HCT116 (cell line): Measurements from ENCODE around the gene CLEC4M. TPM values are rescaled to one million over a fixed set of nuclear protein-coding genes. Genes with fewer than 3 reads are reported as not detected.

Experiments used
- ATAC-seq: fragments of 200-7000 bp; cut with Tn5 transposase; 2 replicates; pipeline ENCODE4 v1.9.1; 2020; ENCODE audit warnings: mild to moderate bottlenecking, moderate library complexity
- BruUV-seq: library from RNA; stranded (reverse); fragments of 400-500 nt; replicated peaks from 2 replicates; lab custom pipeline; 2021; lab: Mats Ljungman, UMichigan
- CTCF ChIA-PET: fragments of 300-600 bp; sonication (Branson Sonifier 250); formaldehyde crosslinking; loops from one replicate; lab custom pipeline; 2021; ENCODE audit warnings: antibody characterized with exemption; lab: Charles Lee
- POLR2A ChIA-PET: fragments of 300-600, 350-600 bp; sonication (Branson Sonifier 250); formaldehyde crosslinking; loops from one replicate; lab custom pipeline; 2021; ENCODE audit warnings: antibody characterized with exemption; lab: Charles Lee
- RAD21 ChIA-PET, 2 experiments: fragments of 300-600 bp; sonication (Branson Sonifier 250); formaldehyde crosslinking; loops; one replicate each; lab custom pipeline; 2023; ENCODE audit warnings: low total read pairs in 2 of 2; ENCODE audit not compliant: uncharacterized antibody in 2 of 2, unreplicated experiment in 2 of 2, low non-redundant PET in 1 of 2; lab: Charles Lee
- DNase-seq: peaks from one replicate; pipeline ENCODE4 v3.0.0-alpha.2; 2010; ENCODE audit warnings: low read depth, low spot score
- H2AFZ ChIP-seq: fragments of 200-600 bp; shearing (Covaris generic), sonication (generic); 2 replicates; pipeline ENCODE4 v1.6.1; 2017; ENCODE audit warnings: low read depth, mixed run types, mixed read lengths, antibody characterized with exemption, low read length; ENCODE audit not compliant: poor library complexity, severe bottlenecking
- H3K27ac ChIP-seq: 2 replicates; pipeline ENCODE4 v1.5.1; 2012; ENCODE audit warnings: low read depth, low read length
- H3K27me3 ChIP-seq: fragments of 200-600 bp; sonication (generic); 2 replicates; pipeline ENCODE4 v1.6.1; 2016; ENCODE audit warnings: mixed run types, low read length, mixed read lengths; ENCODE audit not compliant: insufficient read depth
- H3K36me3 ChIP-seq, 2 experiments: fragments of 200-500 bp in 1 of 2; fragments of 200-600 bp in 1 of 2; sonication (Bioruptor generic) in 1 of 2; sonication (generic) in 1 of 2; 2 replicates each; pipeline versions ENCODE4 v1.5.1 to v1.6.1; 2014 to 2016; ENCODE audit warnings: low read length in 2 of 2, inconsistent platforms in 1 of 2, mixed read lengths in 1 of 2, mixed run types in 1 of 2; ENCODE audit not compliant: insufficient read depth in 2 of 2, control insufficient read depth in 1 of 2
- H3K4me1 ChIP-seq, 2 experiments: fragments of 200-600 bp in 1 of 2; sonication (generic) in 1 of 2; 2 replicates each; pipeline versions ENCODE4 v1.5.1 to v1.6.1; 2012 to 2017; ENCODE audit warnings: low read length in 2 of 2, inconsistent platforms in 1 of 2, mild to moderate bottlenecking in 1 of 2, mixed read lengths in 1 of 2, mixed run types in 1 of 2, moderate library complexity in 1 of 2; ENCODE audit not compliant: insufficient read depth in 2 of 2, control insufficient read depth in 1 of 2
- H3K4me2 ChIP-seq: fragments of 200-600 bp; sonication (generic); 2 replicates; pipeline ENCODE4 v1.6.1; 2017; ENCODE audit warnings: mixed run types, low read length, mixed read lengths
- H3K4me3 ChIP-seq, 2 experiments: fragments of 200-600 bp in 1 of 2; sonication (generic) in 1 of 2; replicated peaks in 1 of 2; 2 replicates each; pipeline ENCODE4 v1.5.1; 2011 to 2016; ENCODE audit warnings: low read length in 2 of 2, control low read depth in 1 of 2, low read depth in 1 of 2, mild to moderate bottlenecking in 1 of 2, mixed read lengths in 1 of 2, mixed run types in 1 of 2
- H3K79me2 ChIP-seq: fragments of 200-600 bp; sonication (generic); 2 replicates; pipeline ENCODE4 v1.6.1; 2017; ENCODE audit warnings: mild to moderate bottlenecking, mixed run types, low read length, moderate library complexity, mixed read lengths; ENCODE audit not compliant: insufficient read depth
- H3K9ac ChIP-seq: fragments of 200-600 bp; sonication (generic); 2 replicates; pipeline ENCODE4 v1.6.1; 2016; ENCODE audit warnings: low read length, mixed read lengths
- H3K9me2 ChIP-seq: fragments of 200-600 bp; sonication (generic), shearing (Covaris generic); 2 replicates; pipeline ENCODE4 v1.6.1; 2017; ENCODE audit warnings: mixed run types, mild to moderate bottlenecking, moderate library complexity; ENCODE audit not compliant: insufficient read depth
- H3K9me3 ChIP-seq, 2 experiments: fragments of 200-500 bp in 1 of 2; fragments of 200-600 bp in 1 of 2; sonication (Bioruptor generic) in 1 of 2; sonication (generic) in 1 of 2; 2 replicates each; pipeline ENCODE4 v1.6.1; 2014 to 2017; ENCODE audit warnings: low read length in 2 of 2, mixed read lengths in 2 of 2, inconsistent platforms in 1 of 2, low read depth in 1 of 2, mild to moderate bottlenecking in 1 of 2, mixed run types in 1 of 2, moderate library complexity in 1 of 2; ENCODE audit not compliant: control insufficient read depth in 1 of 2, insufficient read depth in 1 of 2
- H4K20me1 ChIP-seq: fragments of 200-600 bp; sonication (generic), shearing (Covaris generic); 2 replicates; pipeline ENCODE4 v1.6.1; 2017; ENCODE audit warnings: mixed run types, mild to moderate bottlenecking, moderate library complexity; ENCODE audit not compliant: insufficient read depth
- CBX3 ChIP-seq: IDR thresholded peaks from 2 replicates; pipeline ENCODE4 v1.6.1; 2012; ENCODE audit warnings: low read depth
- CEBPB ChIP-seq: IDR thresholded peaks from 2 replicates; pipeline ENCODE4 v1.6.1; 2012; ENCODE audit warnings: low read depth
- EZH2 ChIP-seq: fragments of 200-600 bp; sonication (generic); IDR thresholded peaks from 2 replicates; pipeline ENCODE4 v1.6.1; 2017; ENCODE audit warnings: antibody characterized with exemption, mixed run types
- EZH2phosphoT487 ChIP-seq: fragments of 200-600 bp; IDR thresholded peaks from 2 replicates; pipeline ENCODE4 v1.6.1; 2018; ENCODE audit warnings: antibody characterized with exemption, borderline replicate concordance
- FOSL1 ChIP-seq: IDR thresholded peaks from 2 replicates; pipeline ENCODE4 v1.6.1; 2012; ENCODE audit warnings: low read depth
- POLR2AphosphoS5 ChIP-seq: IDR thresholded peaks from 2 replicates; pipeline ENCODE4 v1.6.1; 2011; ENCODE audit warnings: mild to moderate bottlenecking, low read depth, low read length, moderate library complexity
- RAD21 ChIP-seq: IDR thresholded peaks from 2 replicates; pipeline ENCODE4 v1.6.1; 2012; ENCODE audit warnings: low read depth, mild to moderate bottlenecking
- SP1 ChIP-seq: IDR thresholded peaks from 2 replicates; pipeline ENCODE4 v1.6.1; 2012; ENCODE audit warnings: low read depth
- TCF7L2 ChIP-seq: IDR thresholded peaks from 2 replicates; pipeline ENCODE4 v1.7.0; 2011; ENCODE audit warnings: borderline replicate concordance, inconsistent platforms; ENCODE audit not compliant: insufficient read depth, insufficient read length; ENCODE audit errors: extremely low read depth
- ZFX ChIP-seq: fragments of 450-650 bp; IDR thresholded peaks from 2 replicates; pipeline ENCODE4 v1.6.1; 2017
- intact Hi-C: fragments of 100-400 bp; cut with micrococcal nuclease; formaldehyde crosslinking; loops from 2 replicates; pipeline ENCODE4 v1.10.0; 2022
- total RNA-seq: library from RNA; stranded (reverse); gene quantifications from one replicate; pipeline ENCODE4 v1.2.1, GENCODE V29; 2021; ENCODE audit not compliant: unreplicated experiment

Gene CLEC4M
- total RNA-seq, 1 experiment from 2014 or later: not detected

DNA sequence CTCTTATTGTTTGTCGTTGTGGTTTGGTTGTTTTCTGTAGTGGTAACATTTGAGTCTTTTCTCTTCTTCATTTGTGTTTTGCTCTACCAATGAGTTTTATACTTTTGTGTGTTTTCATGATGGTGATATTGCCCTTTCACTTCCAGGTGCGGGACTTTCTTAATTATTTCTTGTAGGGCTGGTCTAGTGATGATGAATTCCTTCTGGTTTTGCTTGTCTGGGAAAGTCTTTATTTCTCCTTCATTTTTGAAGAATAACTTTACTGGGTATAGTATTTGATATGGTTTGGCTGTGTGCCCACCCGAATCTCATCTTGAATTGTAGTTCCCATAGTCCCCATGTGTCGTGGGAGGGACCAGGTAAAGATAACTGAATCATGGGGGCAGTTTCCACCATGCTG is 6.8 kb upstream of the CLEC4M start:
- Histone ChIP-seq H3K9ac (no peak overlapping the region), H3K79me2 (no peaks in the 10 kb centered on the region), H3K27me3 (no peaks in the 10 kb centered on the region), H4K20me1 (no peaks in the 10 kb centered on the region), H3K4me2 (no peak overlapping the region), H3K9me2 (no peaks in the 10 kb centered on the region), H3K27ac (no peak overlapping the region), H3K9me3 (peaks cover 12 to 17% of the 10 kb centered on the region in 2 experiments; a peak in 2 of 4 replicates), H2AFZ (no peak overlapping the region), H3K36me3 (no peaks in the 10 kb centered on the region), H3K4me3 (no peak overlapping the region), H3K4me1 (no peaks in the 10 kb centered on the region)
- no TSS peak for BruUV-seq
- intact Hi-C loops: no loop called here
- DNase-seq (no peak), ATAC-seq (no peak)
- RAD21 ChIA-PET: no interaction called here
- CTCF ChIA-PET: no interaction called here
- no peak for TF ChIP-seq TCF7L2
- TF ChIP-seq EZH2phosphoT487: no peak
- no peak for TF ChIP-seq ZFX
- no peak for TF ChIP-seq SP1
- POLR2A ChIA-PET: no interaction called here

DNA sequence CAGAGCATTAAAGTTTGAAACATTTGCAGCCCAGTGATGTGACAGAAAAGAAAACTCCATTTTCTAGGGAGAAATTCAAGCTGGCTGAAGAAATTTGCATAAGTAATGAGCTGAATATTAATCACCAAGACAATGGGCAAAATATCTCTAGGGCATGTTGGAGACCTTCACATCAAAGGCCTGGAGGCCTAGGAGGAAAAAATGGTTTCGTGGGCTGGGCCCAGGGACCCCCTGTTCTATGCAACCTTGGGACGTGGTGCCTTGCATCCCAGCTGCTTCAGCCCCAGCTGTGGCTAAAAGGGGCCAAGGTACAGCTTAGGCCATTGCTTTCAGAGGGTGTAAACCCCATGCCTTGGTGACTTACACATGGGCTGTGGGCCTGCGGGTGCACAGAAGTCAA is 5.7 kb upstream of the CLEC4M start:
- CTCF ChIA-PET: no interaction called here
- Histone ChIP-seq H3K79me2 (no peaks in the 10 kb centered on the region), H3K27me3 (no peaks in the 10 kb centered on the region), H3K9me2 (no peaks in the 10 kb centered on the region), H3K4me2 (no peak overlapping the region), H3K27ac (no peak overlapping the region), H3K9me3 (peaks cover 12 to 17% of the 10 kb centered on the region in 2 experiments; a peak in 2 of 4 replicates), H3K36me3 (no peaks in the 10 kb centered on the region), H3K9ac (no peak overlapping the region), H4K20me1 (no peaks in the 10 kb centered on the region), H3K4me1 (no peaks in the 10 kb centered on the region), H2AFZ (no peak overlapping the region), H3K4me3 (no peak overlapping the region)
- RAD21 ChIA-PET: no interaction called here
- no peak for ATAC-seq
- TF ChIP-seq ZFX: no peak
- no peak for TF ChIP-seq SP1
- TF ChIP-seq CBX3: no peak
- no peak for TF ChIP-seq FOSL1
- no peak for TF ChIP-seq CEBPB
- TF ChIP-seq RAD21: no peak
- no peak for TF ChIP-seq POLR2AphosphoS5
- TF ChIP-seq EZH2: no peak
- intact Hi-C loops: no loop called here
- no TSS peak for BruUV-seq
- no peak for DNase-seq
- POLR2A ChIA-PET: no interaction called here
